ENCODE data around the gene MAPK8IP2.
A peak's percentile ranks its signal among the peaks of the same experiment; 100 is the strongest.

The MAPK8IP2 gene

GRCh38 chr22:50600538-50600937 is at the start of gene MAPK8IP2:
TSS of gene MAPK8IP2 (plus strand) at chr22:50600793. CDS start at chr22:50600819, 26 bp downstream.
- peak; percentile 6 for DNase-seq

GRCh38 chr22:50551160-50551752 is 49.3 kb upstream of the MAPK8IP2 start:
- DNase-seq: no peak

GRCh38 chr22:50553310-50553709 is 47.3 kb upstream of the MAPK8IP2 start:
- no peak for DNase-seq

- no peak for DNase-seq
These were observed 43.9 kb upstream of the MAPK8IP2 start for GRCh38 chr22:50556703-50557102.

GRCh38 chr22:50560034-50560433 is 40.6 kb upstream of the MAPK8IP2 start:
- DNase-seq: no peak

GRCh38 chr22:50561401-50562358 is 38.9 kb upstream of the MAPK8IP2 start:
- no peak for DNase-seq

GRCh38 chr22:50562523-50563412 is 37.8 kb upstream of the MAPK8IP2 start, which contains the start of gene SYCE3:
TSS of gene SYCE3 (minus strand) at chr22:50562919. CDS start at chr22:50556405, 6,514 bp downstream.
- DNase-seq: peak; percentile 87

- DNase-seq: no peak
These were observed 37.0 kb upstream of the MAPK8IP2 start for GRCh38 chr22:50563413-50564160.

- DNase-seq: no peak
These were observed 36.3 kb upstream of the MAPK8IP2 start for GRCh38 chr22:50564289-50564688.

- no peak for DNase-seq
These were observed 32.8 kb upstream of the MAPK8IP2 start for GRCh38 chr22:50567721-50568252.

- no peak for DNase-seq
These were observed 32.0 kb upstream of the MAPK8IP2 start for GRCh38 chr22:50568626-50569025.

- DNase-seq: no peak
These were observed 31.5 kb upstream of the MAPK8IP2 start for GRCh38 chr22:50569041-50569459.

- no peak for DNase-seq
These were observed 30.6 kb upstream of the MAPK8IP2 start for GRCh38 chr22:50569896-50570535.

GRCh38 chr22:50570861-50571260 is 29.7 kb upstream of the MAPK8IP2 start:
- no peak for DNase-seq

GRCh38 chr22:50571264-50572175 is 29.1 kb upstream of the MAPK8IP2 start:
- no peak for DNase-seq

- DNase-seq: no peak
These were observed 27.6 kb upstream of the MAPK8IP2 start for GRCh38 chr22:50572965-50573364.

- no peak for DNase-seq
These were observed 26.9 kb upstream of the MAPK8IP2 start for GRCh38 chr22:50573491-50574382.

GRCh38 chr22:50574383-50574755 is 26.2 kb upstream of the MAPK8IP2 start:
- DNase-seq: no peak

GRCh38 chr22:50575426-50575941 is 25.1 kb upstream of the MAPK8IP2 start:
- no peak for DNase-seq
